Activated CD4-positive, CD25-positive, alpha-beta regulatory T cell treated with anti-CD3 and anti-CD28 coated beads, Interleukin-2, amount 50 U/mL, for 72 hours (primary cell): ENCODE measurements around the gene PKD2.
"Not testable (repeated sequence)": the region's sequence is repeated elsewhere in the genome, so short reads cannot be mapped to it uniquely, and the experiment has no call there.

ENCODE experiments used
- DNase-seq: peaks from one replicate; pipeline ENCODE4 v3.0.0; 2021

PKD2 gene

GRCh38 chr4:87989765-87990164 lies 17.7 kb upstream of the PKD2 start:
- DNase-seq, result no peak

GRCh38 chr4:87995435-87995834 lies 12.0 kb upstream of the PKD2 start:
- DNase-seq, result no peak

DNA sequence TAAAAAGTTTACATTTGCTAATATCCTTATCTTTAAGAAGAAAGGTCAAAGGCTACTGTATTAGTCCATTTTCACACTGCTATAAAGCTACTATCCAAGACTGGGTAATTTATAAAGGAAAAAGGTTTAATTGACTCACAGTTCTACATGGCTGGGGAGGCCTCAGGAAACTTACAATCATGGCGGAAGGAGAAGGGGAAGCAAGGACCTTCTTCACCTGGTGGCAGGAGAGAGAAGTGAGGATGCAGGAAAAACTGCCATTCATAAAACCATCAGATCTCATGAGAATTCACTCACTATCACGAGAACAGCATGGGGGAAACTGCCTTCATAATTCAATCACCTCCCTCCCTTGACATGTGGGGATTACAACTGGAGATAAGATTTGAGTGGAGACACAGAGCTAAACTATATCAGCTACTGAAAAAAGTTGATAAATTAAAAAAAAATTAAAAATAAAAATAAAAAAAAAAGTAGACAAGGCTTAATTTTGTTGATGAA lies 8.2 kb upstream of the PKD2 start:
- DNase-seq, result not testable (repeated sequence)

DNA sequence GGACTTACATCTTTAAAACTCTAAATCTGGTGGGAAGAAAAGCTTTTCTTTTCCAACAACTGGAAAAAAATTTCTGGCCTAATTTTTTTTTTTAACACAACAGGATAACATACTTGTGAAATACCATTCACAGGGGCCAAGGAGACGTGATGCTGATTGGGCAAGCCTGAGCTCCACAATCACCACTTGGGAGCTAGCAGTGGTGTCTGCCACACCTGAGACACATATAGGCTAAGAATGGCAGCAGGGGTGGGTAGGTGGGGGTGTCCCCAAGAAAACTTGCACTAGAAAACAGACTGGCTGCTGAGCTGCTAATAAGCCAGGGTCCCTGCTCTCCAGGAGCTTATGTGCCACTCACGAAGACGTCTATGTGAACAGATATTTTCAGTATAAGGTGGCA lies 5.6 kb upstream of the PKD2 start:
- DNase-seq, result no peak

- no peak for DNase-seq
Observed at GRCh38 chr4:88002786-88003185, 4.6 kb upstream of the PKD2 start.

DNA sequence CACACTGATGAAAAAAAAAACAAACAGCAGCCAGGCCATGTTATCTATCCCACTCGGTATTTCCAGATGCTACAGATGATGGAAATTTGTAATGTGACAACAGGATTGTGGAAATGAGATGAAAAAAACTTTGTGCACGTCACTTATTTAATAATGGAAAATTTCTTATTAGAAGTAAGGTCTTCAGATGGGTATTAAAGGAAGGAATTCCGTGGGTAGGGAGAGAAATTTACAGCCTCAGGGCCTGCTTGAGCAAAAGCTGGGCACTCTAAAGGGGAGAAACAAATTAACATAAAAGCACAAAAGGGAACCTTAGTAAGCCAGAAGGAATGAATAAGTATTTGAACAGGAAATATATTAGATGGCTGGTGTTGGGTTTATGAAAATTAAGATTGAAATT lies 4.2 kb upstream of the PKD2 start:
- DNase-seq, result no peak

- DNase-seq, result no peak
Observed at GRCh38 chr4:88005076-88005475, 2.4 kb upstream of the PKD2 start.

DNA sequence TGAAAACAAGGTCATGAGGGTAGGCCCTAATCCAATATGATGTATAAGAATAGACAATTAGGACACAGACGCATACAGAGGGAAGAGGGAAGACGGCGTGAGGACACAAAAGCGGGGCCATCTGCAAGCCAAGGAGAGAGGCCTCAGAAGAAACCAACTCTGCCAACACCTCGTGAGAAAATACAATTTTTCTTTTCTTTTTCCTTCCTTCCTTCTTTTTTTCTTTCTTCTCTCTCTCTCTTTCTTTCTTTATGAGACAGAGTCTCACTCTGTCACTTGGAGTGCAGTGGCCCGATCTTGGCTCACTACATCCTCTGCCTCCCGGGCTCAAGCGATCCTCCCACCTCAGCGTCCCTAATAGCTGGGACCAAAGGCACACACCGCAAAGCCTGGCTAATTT lies 1.5 kb upstream of the PKD2 start:
- DNase-seq, result no peak

GRCh38 chr4:88006956-88007303 lies 505 bp upstream of the PKD2 start:
- no peak for DNase-seq

DNA sequence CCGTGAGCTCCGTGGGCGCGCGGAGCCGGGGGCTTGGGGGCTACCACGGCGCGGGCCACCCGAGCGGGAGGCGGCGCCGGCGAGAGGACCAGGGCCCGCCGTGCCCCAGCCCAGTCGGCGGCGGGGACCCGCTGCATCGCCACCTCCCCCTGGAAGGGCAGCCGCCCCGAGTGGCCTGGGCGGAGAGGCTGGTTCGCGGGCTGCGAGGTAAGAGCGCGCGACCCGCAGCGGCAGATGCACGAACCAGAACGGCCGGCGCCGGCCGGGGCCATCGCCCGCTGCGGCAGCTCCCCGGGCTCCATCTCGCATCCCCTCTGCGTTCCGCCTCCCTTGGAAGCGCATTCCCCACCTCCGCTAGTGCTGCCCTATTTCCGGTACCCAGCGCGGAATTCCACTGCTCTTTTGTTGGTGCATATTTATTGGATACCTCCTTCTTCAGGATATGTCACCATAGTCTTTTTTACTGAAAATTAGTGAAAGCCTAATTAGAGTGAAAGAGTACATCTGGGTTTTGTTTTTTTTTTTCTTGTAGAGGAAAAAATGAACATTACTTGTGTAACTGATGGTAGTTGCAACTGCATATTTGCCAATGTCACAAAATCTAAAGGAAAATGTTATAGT lies 797 bp downstream of the PKD2 start:
- peak; percentile 50 for DNase-seq

DNA sequence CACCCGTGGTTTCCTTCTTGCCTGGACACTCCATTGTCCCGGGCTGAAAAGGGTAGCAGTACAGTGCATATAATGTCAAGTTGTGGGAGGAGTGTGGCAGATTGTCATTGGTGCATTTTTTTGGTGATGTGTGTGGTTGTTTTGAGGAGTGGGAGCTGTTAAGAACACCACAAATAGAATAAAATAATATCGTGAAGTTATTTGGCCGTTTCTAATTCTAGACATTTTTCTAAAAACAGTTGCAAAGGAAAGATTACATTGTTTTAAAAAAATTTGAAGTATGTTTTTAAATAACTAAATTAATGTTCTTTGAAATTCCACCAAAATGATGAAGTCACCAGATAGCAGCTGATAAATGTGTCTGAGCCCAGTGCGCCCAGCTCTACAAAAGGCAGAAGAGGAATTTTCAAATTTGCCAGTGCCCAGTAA lies 1.3 kb downstream of the PKD2 start:
- DNase-seq, result no peak

DNA sequence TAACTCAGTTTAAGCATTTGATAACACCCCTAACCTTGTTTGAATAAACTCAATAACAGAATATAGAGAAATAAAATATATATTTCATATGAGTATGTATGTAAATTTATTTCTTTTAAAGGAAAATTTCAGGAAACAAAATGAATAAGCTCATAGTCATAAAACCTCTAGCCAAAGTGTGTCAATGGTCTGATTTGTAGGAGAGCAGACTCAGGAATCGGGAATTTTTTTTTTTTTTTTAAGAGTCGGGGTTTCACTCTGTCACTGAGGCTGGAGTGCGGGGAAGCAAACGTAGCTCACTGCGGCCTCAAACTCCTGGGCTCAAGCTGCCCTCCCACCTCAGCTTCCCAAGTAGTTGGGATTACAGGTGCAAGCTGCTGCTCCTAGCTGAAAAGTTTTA lies 2.4 kb downstream of the PKD2 start:
- DNase-seq, result no peak

DNA sequence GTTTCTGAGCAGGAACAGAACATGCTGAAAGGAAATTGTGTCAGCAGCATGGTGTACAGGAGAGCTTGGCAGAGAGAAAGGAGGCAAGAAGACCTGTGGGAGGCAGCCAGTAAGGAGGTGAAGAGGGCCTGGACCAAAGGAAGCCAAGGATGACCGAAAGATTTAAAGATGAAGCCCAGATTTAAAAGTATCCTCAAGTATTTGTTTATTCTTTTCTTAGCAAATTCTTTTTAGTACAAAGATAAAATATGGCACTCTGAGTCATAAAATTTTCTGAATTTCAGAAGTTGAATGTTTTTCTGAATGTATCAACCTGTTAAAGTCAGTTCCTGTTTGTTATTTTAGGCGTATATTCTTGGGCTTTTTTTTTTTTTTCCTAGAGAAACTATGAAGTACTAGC lies 3.5 kb downstream of the PKD2 start:
- DNase-seq, result no peak

- DNase-seq, result no peak
Observed at GRCh38 chr4:88012647-88013046, 5.2 kb downstream of the PKD2 start.

DNA sequence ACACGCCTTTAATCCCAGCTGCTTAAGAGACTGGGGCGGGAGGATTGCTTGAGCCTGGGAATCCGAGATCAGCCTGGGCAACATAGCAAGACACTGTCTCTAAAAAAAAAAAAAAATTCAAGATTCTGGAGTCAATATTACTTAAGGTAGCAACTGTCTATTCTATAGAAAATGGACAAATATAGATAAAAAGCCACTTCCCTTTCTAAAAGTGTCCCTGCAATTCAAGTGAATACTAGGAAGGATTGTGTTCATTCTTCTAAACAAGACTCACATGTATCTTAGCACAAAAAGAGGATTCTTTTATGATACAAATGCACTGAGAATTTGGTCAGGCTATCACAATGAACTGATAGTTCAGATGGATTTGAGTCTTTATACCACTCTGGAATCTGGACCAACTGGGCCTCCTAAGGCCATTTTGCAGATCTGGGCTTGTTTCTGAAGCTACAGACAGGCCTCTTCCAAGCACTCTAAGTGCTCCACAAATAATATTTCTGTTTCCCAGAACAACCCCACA lies 7.0 kb downstream of the PKD2 start:
- DNase-seq, result no peak

DNA sequence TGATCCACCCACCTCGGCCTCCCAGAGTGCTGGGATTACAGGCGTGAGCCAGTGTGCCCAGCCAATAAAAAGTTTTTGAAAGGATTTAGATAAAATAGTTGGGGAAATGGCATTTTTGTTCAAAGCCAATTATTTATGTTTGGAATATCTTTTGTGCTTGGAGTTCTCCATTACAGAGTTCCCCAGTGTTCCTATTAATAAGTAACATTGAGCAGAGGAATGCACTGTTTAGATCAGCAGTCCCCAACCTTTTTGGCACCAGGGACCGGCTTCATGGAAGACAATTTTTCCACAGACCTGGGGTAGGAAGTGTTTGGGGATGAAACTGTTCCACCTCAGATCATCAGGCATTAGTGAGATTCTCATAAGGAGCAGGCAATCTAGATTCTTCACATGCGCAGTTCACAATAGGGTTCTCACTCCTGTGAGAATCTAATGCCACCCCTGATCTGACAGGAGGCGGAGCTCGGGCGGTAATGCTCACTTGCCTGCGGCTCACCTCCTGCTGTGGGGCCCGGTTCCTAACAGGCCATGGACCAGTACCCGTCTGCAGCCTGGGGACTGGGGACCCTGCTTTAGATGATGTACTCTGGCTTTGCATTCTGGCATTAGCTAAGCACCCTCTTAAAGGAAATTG lies 8.3 kb downstream of the PKD2 start:
- no peak for DNase-seq

- no peak for DNase-seq
Observed at GRCh38 chr4:88017516-88018297, 10.3 kb downstream of the PKD2 start.

GRCh38 chr4:88018466-88018865 lies 11.0 kb downstream of the PKD2 start:
- DNase-seq, result no peak

GRCh38 chr4:88021824-88022223 lies 14.4 kb downstream of the PKD2 start:
- no peak for DNase-seq

DNA sequence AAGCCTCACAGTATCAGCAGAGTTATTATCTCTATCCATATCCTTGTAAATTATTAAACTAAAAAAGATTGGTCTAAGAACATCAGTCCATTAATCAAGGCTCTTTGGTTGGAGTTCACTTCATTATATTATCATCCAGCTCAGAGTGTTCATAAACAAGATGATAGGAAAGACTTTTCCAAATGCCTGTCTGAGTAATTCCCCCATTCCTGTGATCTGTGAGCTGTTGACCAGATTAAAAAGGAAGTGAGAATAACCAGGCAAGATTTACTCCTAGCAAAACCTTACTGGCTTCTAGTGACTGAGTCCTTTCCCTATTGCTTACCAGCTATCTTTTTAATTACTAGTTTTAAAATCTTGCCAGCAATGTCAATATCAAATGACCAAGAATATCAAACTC lies 14.9 kb downstream of the PKD2 start:
- DNase-seq, result no peak

DNA sequence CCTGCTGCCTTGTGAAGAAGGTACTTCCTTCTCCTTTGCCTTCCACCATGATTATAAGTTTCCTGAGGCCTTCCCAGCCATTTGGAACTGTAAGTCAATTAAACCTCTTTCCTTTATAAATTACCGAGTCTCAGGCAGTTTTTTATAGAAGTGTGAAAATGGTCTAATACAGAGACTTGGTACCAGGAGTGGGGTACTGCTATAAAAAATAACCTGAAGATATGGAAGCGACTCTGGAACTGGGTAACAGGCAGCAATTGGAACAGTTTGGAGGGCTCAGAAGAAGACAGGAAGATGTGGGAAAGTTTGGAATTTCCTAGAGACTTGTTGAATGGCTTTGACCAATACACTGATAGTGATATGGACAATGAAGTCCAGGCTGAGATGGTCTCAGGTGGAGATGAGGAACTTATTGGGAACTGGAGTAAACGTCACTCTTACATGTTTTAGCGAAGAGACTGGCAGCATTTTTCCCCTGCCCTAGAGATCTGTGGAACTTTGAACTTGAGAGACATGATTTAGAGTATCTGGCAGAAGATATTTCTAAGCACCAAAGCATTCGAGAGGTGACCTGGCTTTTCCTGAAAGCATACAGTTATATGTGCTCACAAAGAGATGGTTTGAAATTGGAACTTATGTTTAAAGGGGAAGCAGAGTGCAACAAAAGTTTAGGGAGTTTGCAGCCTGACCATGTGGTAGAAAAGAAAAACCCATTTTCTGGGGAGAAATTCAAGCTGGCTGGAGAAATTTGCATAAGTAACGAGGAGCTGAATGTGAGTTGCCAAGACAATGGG lies 18.6 kb downstream of the PKD2 start:
- DNase-seq, result not testable (repeated sequence)

DNA sequence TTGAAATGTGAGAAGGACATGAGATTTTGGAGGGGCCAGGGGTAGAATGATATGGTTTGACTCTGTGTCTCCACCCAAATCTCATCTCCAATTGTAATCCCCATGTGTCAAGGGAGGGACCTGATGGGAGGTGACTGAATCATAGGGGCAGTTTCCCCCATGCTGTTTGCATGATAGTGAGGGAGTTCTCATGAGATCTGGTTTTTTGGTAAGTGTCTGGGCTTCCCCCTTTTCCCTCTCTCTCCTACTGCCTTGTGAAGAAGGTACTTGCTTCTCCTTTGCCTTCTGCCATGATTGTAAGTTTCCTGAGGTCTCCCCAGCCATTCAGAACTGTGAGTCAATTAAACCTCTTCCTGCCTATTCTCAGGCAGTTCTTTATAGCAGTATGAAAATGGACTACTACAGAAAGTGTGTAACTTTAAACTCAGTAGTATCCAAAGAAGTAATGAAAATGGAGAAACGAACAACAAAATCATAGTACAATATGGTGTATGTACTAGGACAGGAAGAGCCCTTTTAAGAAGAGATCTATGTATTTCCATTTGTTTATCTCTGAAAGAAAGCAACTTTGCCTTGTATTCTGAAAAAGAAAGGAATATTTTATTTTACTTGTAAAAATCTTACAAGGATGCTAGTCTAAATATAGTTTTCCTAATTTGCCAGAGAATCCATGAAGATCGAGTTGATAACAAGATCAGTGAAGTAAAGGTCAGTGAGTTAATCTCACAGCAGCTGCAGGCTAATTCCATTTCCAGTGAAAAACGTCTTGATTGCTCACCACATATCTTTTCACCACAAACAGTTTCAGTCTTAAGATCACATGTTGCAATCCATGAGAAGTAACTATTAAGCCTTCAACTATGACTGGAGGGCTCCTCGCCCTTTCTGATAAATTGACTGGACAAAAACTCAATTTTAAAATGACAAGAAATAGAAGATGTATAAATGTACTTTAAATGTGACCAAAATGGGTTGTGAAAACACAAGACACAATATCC lies 20.5 kb downstream of the PKD2 start:
- DNase-seq, result no peak
